ENCODE measurements around the gene SCN5A. TPM values are rescaled to one million over a fixed set of nuclear protein-coding genes. Genes with fewer than 3 reads are reported as not detected.

Gene SCN5A
- total RNA-seq, 2 donors from 2014 or later, result 0.05 TPM; not detected in 1

DNA sequence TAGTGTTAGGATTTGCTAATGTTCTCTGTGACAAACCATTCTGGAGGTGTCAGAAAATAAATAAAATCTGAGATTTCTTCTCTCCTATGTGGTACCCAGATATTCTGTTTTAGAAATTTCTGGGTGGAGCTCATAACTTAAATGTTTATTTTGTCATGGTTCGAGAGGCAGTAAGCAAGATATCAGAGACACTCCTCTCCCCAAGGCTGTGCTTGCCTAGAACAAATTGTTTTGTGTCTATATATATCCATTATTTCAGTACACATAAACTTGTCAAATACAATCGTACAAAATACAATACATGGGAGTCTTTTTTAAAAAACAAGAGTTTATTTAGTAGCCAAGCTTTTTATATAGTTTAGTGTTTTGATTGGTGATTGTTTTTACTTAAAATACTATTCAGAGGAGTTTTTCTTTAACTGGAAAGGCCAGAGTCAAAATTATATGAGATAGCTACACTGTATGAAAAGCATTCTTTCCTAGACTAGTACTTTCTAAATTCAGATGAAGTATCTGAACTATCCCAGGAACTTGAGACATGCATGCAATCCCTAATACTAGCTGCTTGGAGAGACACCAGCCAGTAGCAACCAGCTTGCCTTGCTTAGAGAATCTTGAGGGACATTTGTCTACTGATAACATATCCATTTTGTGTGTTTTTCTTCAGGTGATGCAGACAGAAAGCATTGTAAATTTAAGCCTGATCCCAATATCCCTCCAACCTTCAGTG lies 148.6 kb downstream of the SCN5A start:
- Mint-ChIP-seq H3K36me3 (ENCODE audit: low read depth) (no peaks in the 10 kb centered on the region), H3K4me3 (no peak overlapping the region), H3K27me3 (no peaks in the 10 kb centered on the region), H3K27ac (no peak overlapping the region), H3K4me1 (peaks cover 14% of the 10 kb centered on the region)
- ATAC-seq, result no peak
- no peaks in the 10 kb centered on the region for H3K9me3 ChIP-seq (ENCODE audit: control insufficient read depth, low read length, poor library complexity, severe bottlenecking)
- no peak for DNase-seq

Other genes starting within 250 kb of the SCN5A start
- gene ACVR2B, start 195.8 kb downstream of the SCN5A start, total RNA-seq, result 1 to 10 TPM; 6.6 to 6.7 TPM
- gene EXOG, start 153.3 kb downstream of the SCN5A start, total RNA-seq, result 10 to 100 TPM; 20.9 to 21.3 TPM
- gene SCN10A, start 166.5 kb upstream of the SCN5A start, total RNA-seq, result not detected